ENCODE data around the gene FRAS1. TPM values are rescaled to one million over a fixed set of nuclear protein-coding genes. Genes with fewer than 3 reads are reported as not detected.

Gene FRAS1
- total RNA-seq, 1 donor from 2014 or later: 28.4 TPM

DNA sequence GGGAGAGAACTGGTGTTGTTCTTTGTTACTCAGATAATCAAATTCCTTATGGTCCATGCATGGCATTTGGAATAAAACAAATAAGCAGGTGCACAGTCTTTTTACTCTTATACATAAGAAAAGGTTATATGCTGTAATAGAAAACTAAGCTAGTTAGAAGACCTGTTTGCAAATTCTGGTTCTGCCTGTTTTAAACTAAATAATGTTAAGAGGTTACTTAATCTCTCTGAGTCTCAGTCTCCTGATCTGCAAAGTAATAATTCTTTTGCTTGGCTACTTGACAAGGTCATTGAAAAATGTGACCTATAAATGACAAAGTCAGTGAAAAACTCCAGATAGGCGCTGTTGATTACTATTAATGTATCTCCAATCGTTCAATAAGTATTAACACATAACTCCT is 451.9 kb downstream of the FRAS1 start:
- no peak for TF ChIP-seq CTCF (IDR thresholded peaks at IDR 0.05; ENCODE audit: insufficient read depth, low read length, poor library complexity, severe bottlenecking)
- DNase-seq (ENCODE audit: low read depth): no peak
- no peak overlapping the region for H3K4me3 ChIP-seq (ENCODE audit: low read depth, low read length)
- no peaks in the 10 kb centered on the region for H3K36me3 ChIP-seq (ENCODE audit: control insufficient read depth, insufficient read depth, low read length)
- H3K27me3 ChIP-seq (ENCODE audit: control insufficient read depth, insufficient read depth, low read length): no peaks in the 10 kb centered on the region

GRCh38 chr4:78510108-78510507 is 453.0 kb downstream of the FRAS1 start:
- Histone ChIP-seq H3K36me3 (ENCODE audit: control insufficient read depth, insufficient read depth, low read length) (no peaks in the 10 kb centered on the region), H3K4me3 (ENCODE audit: low read depth, low read length) (no peak overlapping the region), H3K27me3 (ENCODE audit: control insufficient read depth, insufficient read depth, low read length) (no peaks in the 10 kb centered on the region)
- DNase-seq (ENCODE audit: low read depth): no peak
- no peak for TF ChIP-seq CTCF (IDR thresholded peaks at IDR 0.05; ENCODE audit: insufficient read depth, low read length, poor library complexity, severe bottlenecking)

DNA sequence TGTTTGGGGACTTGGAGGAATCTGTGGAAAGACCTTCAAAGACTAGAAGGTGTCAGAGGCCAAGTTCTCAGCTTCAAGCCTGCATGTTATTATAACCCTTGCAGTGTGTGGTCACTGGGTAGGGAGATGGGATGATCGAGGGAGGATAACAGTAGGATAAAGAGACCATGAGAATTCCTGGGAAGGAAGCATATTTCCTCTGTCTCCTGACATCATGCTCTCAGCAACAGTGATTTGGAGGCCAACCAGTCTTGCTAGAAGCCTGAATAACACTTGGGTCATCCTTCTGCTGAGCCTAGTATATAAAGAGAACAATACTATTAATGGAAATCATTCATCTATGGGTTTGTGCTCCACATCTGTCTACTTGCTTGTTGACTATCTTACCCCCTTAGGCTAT is 453.6 kb downstream of the FRAS1 start:
- no peaks in the 10 kb centered on the region for H3K36me3 ChIP-seq (ENCODE audit: control insufficient read depth, insufficient read depth, low read length)

GRCh38 chr4:78512357-78512920 is 455.3 kb downstream of the FRAS1 start:
- Histone ChIP-seq H3K4me3 (ENCODE audit: low read depth, low read length) (no peak overlapping the region), H3K27me3 (ENCODE audit: control insufficient read depth, insufficient read depth, low read length) (no peaks in the 10 kb centered on the region), H3K36me3 (ENCODE audit: control insufficient read depth, insufficient read depth, low read length) (no peaks in the 10 kb centered on the region)
- TF ChIP-seq CTCF (IDR thresholded peaks at IDR 0.05; ENCODE audit: insufficient read depth, low read length, poor library complexity, severe bottlenecking): no peak
- no peak for DNase-seq (ENCODE audit: low read depth)

More for the DNA sequence above, 453.6 kb downstream of the FRAS1 start:
- no peak for DNase-seq (ENCODE audit: low read depth)
- no peak for TF ChIP-seq CTCF (IDR thresholded peaks at IDR 0.05; ENCODE audit: insufficient read depth, low read length, poor library complexity, severe bottlenecking)
- no peaks in the 10 kb centered on the region for H3K27me3 ChIP-seq (ENCODE audit: control insufficient read depth, insufficient read depth, low read length)
- H3K4me3 ChIP-seq (ENCODE audit: low read depth, low read length): no peak overlapping the region

- H3K36me3 ChIP-seq (ENCODE audit: control insufficient read depth, insufficient read depth, low read length): no peaks in the 10 kb centered on the region
- DNase-seq (ENCODE audit: low read depth): no peak
- TF ChIP-seq CTCF (IDR thresholded peaks at IDR 0.05; ENCODE audit: insufficient read depth, low read length, poor library complexity, severe bottlenecking): no peak
- no peaks in the 10 kb centered on the region for H3K27me3 ChIP-seq (ENCODE audit: control insufficient read depth, insufficient read depth, low read length)
- no peak overlapping the region for H3K4me3 ChIP-seq (ENCODE audit: low read depth, low read length)
These were observed 456.4 kb downstream of the FRAS1 start for GRCh38 chr4:78513411-78513975.
